Lung (tissue), 12 donors: ENCODE data around the gene ABCA4. TPM values are rescaled to one million over a fixed set of nuclear protein-coding genes. Genes with fewer than 3 reads are reported as not detected.
A peak's percentile ranks its signal among the peaks of the same experiment; 100 is the strongest.

Source experiments
- ATAC-seq: fragments of 200-7000 bp; cut with Tn5 transposase; one replicate; pipeline ENCODE4 v1.9.1; 2020; ENCODE audit warnings: moderate number of reproducible peaks; ENCODE audit not compliant: insufficient read depth, low FRiP score
- DNase-seq, 3 donors: peaks; one replicate each; pipeline ENCODE4 v3.0.0-alpha.2; 2013 to 2017
- H3K27ac ChIP-seq, 2 donors: one replicate each; pipeline ENCODE4 v1.5.1; 2013; ENCODE audit warnings: mild to moderate bottlenecking in 2 of 2, moderate library complexity in 2 of 2, control low read depth in 1 of 2, inconsistent platforms in 1 of 2, low read depth in 1 of 2, low read length in 1 of 2
- H3K27me3 ChIP-seq, 3 donors: one replicate each; pipeline ENCODE4 v1.5.1; 2013; ENCODE audit warnings: low read length in 2 of 3; ENCODE audit not compliant: control insufficient read depth in 3 of 3, insufficient read depth in 3 of 3
- H3K36me3 ChIP-seq, 4 donors: one replicate each; pipeline ENCODE4 v1.5.1; 2013; ENCODE audit warnings: low read length in 4 of 4, mild to moderate bottlenecking in 1 of 4, moderate library complexity in 1 of 4; ENCODE audit not compliant: control insufficient read depth in 4 of 4, insufficient read depth in 4 of 4
- H3K4me1 ChIP-seq, 5 donors: one replicate each; pipeline ENCODE4 v1.5.1; 2013; ENCODE audit warnings: low read length in 5 of 5, mild to moderate bottlenecking in 2 of 5, moderate library complexity in 1 of 5; ENCODE audit not compliant: control insufficient read depth in 5 of 5, insufficient read depth in 5 of 5
- H3K4me3 ChIP-seq: one replicate; pipeline ENCODE4 v1.5.1; 2013; ENCODE audit warnings: mild to moderate bottlenecking, control low read depth, moderate library complexity
- H3K9ac ChIP-seq, 2 donors: one replicate each; pipeline ENCODE4 v1.5.1; 2013; ENCODE audit warnings: low read length in 2 of 2, control low read depth in 1 of 2; ENCODE audit not compliant: insufficient read depth in 1 of 2
- H3K9me3 ChIP-seq, 4 donors: one replicate each; pipeline ENCODE4 v1.5.1; 2013; ENCODE audit warnings: low read length in 3 of 4, mild to moderate bottlenecking in 1 of 4, moderate library complexity in 1 of 4; ENCODE audit not compliant: control insufficient read depth in 4 of 4, insufficient read depth in 3 of 4
- CTCF ChIP-seq: IDR thresholded peaks from 2 replicates; pipeline ENCODE4 v1.5.1; 2012; ENCODE audit warnings: mild to moderate bottlenecking; ENCODE audit errors: control extremely low read depth, extremely low read depth
- WGBS, 2 donors: extraction: QIAGEN DNeasy Blood & Tissue Kit; methylation state at CpG; one replicate each; pipeline ENCODE4 v1.1.7; 2013; 5-methylcytosine and 5-hydroxymethylcytosine counted together
- polyA plus RNA-seq, 2 donors: library from polyadenylated mRNA; stranded (reverse); fragments of 200-250 nt; gene quantifications; one replicate each; pipeline ENCODE4 v1.2.1, GENCODE V29; 2013
- total RNA-seq, 2 donors: library from RNA; depleted of rRNA in 1 of 2; stranded (reverse); fragments of >200 nt in 1 of 2; gene quantifications; one replicate each; pipeline ENCODE4 v1.2.1, GENCODE V29; 2014 to 2021
- donor health status: control.
- donor health status: control.
- donor health status: Bipolar disorder and iron deficiency.
- donor health status: healthy.
- donor health status: DM: yes; HTN: yes; CAD: no.

ABCA4 gene
- total and polyA plus RNA-seq, 4 donors: 0.21 to 1.0 (median 0.67) TPM

GRCh38 chr1:94099303-94099702 is 21.6 kb downstream of the ABCA4 start:
- WGBS, 2 donors: 81 to 89% methylated on average over 3 of the region's 3 CpGs
- no peaks in the 10 kb centered on the region for H3K27me3 ChIP-seq
- peaks cover 3 to 41% (median 16%) of the 10 kb centered on the region in 5 donors for H3K4me1 ChIP-seq
- TF ChIP-seq CTCF: no peak
- H3K27ac ChIP-seq: no peak overlapping the region
- DNase-seq (no peak), ATAC-seq (no peak)
- H3K4me3 ChIP-seq: no peak overlapping the region
- H3K36me3 ChIP-seq: no peaks in the 10 kb centered on the region
- no peaks in the 10 kb centered on the region for H3K9me3 ChIP-seq
- no peak overlapping the region for H3K9ac ChIP-seq

- WGBS, 2 donors: 94% methylated on average over 18 of the region's 18 CpGs
- H3K36me3 ChIP-seq: no peaks in the 10 kb centered on the region
- no peak overlapping the region for H3K27ac ChIP-seq
- H3K4me3 ChIP-seq: no peak overlapping the region
- ATAC-seq (no peak), DNase-seq (no peak)
- H3K27me3 ChIP-seq: no peaks in the 10 kb centered on the region
- H3K4me1 ChIP-seq: peaks cover 6 to 48% (median 22%) of the 10 kb centered on the region in 5 donors
- no peaks in the 10 kb centered on the region for H3K9me3 ChIP-seq
- H3K9ac ChIP-seq: no peak overlapping the region
- no peak for TF ChIP-seq CTCF
These were observed 22.3 kb downstream of the ABCA4 start for GRCh38 chr1:94098585-94099111.

GRCh38 chr1:94096797-94097549 is 24.0 kb downstream of the ABCA4 start:
- DNase-seq: peak; percentile 63 to 93 (median 82)
- Histone ChIP-seq H3K9ac (peak overlapping the region in 1 of 2 donors; percentile 34), H3K36me3 (no peaks in the 10 kb centered on the region)

More at GRCh38 chr1:94096797-94097549, 24.0 kb downstream of the ABCA4 start:
- H3K4me1 ChIP-seq: peaks cover 7 to 62% (median 30%) of the 10 kb centered on the region in 5 donors
- no peak for ATAC-seq
- WGBS, 2 donors: 80 to 85% methylated on average over 10 of the region's 10 CpGs
- no peak overlapping the region for H3K4me3 ChIP-seq
- no peaks in the 10 kb centered on the region for H3K27me3 ChIP-seq
- H3K27ac ChIP-seq: peak overlapping the region; percentile 17 to 18
- TF ChIP-seq CTCF: no peak
- H3K9me3 ChIP-seq: no peaks in the 10 kb centered on the region
